OCI-LY3 (cell line): ENCODE data around the gene HSPA12B.

Source experiments
- H2AFZ ChIP-seq: fragments of 200-600, 300-600 bp; shearing (Covaris generic); 2 replicates; pipeline ENCODE4 v1.6.0; 2014; ENCODE audit warnings: antibody characterized with exemption, low read depth, low read length
- H3K27ac ChIP-seq: fragments of 200-600, 300-600 bp; sonication (generic); 2 replicates; pipeline ENCODE4 v1.5.1; 2014; ENCODE audit warnings: mild to moderate bottlenecking, low read length, moderate library complexity, mixed read lengths
- H3K27me3 ChIP-seq: fragments of 200-600, 300-600 bp; sonication (generic); 2 replicates; pipeline ENCODE4 v1.6.1; 2014; ENCODE audit warnings: low read depth, low read length, mixed read lengths
- H3K36me3 ChIP-seq: fragments of 200-600, 300-600 bp; sonication (generic); replicated peaks from 2 replicates; pipeline ENCODE3; 2014; ENCODE audit warnings: low read depth, low read length, mixed read lengths
- H3K4me1 ChIP-seq: fragments of 300-600, 200-600 bp; sonication (generic); 2 replicates; pipeline ENCODE4 v1.6.1; 2014; ENCODE audit warnings: low read length, mixed read lengths
- H3K4me2 ChIP-seq: fragments of 200-600, 300-600 bp; sonication (generic); 2 replicates; pipeline ENCODE4 v1.6.1; 2014; ENCODE audit warnings: low read length, mixed read lengths
- H3K4me3 ChIP-seq: fragments of 300-600, 200-600 bp; sonication (generic); 2 replicates; pipeline ENCODE4 v1.5.1; 2014; ENCODE audit warnings: antibody characterized with exemption, mild to moderate bottlenecking, low read length, moderate library complexity
- H3K79me2 ChIP-seq: fragments of 300-600, 200-600 bp; shearing (Covaris generic); 2 replicates; pipeline ENCODE4 v1.6.1; 2014; ENCODE audit warnings: mild to moderate bottlenecking, low read length, mixed read lengths
- H3K9ac ChIP-seq: fragments of 300-600, 200-600 bp; shearing (Covaris generic); 2 replicates; pipeline ENCODE4 v1.6.0; 2014; ENCODE audit warnings: mild to moderate bottlenecking, low read length, moderate library complexity
- H3K9me3 ChIP-seq: fragments of 200-600, 300-600 bp; shearing (Covaris generic); 2 replicates; pipeline ENCODE4 v1.6.1; 2014; ENCODE audit warnings: low read length, mixed read lengths; ENCODE audit not compliant: insufficient read depth
- H4K20me1 ChIP-seq: fragments of 200-600, 300-600 bp; sonication (generic); 2 replicates; pipeline ENCODE4 v1.6.1; 2016; ENCODE audit warnings: low read length, mixed read lengths; ENCODE audit not compliant: insufficient read depth
- CTCF ChIP-seq: fragments of 200-600, 300-600 bp; sonication (generic); IDR thresholded peaks from 2 replicates; pipeline ENCODE4 v1.5.1; 2014; ENCODE audit warnings: antibody characterized with exemption, low read length, low read depth
- EZH2phosphoT487 ChIP-seq: fragments of 200-600 bp; shearing (Covaris generic); IDR thresholded peaks from 2 replicates; pipeline ENCODE4 v1.6.1; 2018; ENCODE audit warnings: antibody characterized with exemption, mixed run types, low read depth

The HSPA12B gene

GRCh38 chr20:3724356-3724755, 8.1 kb upstream of the HSPA12B start:
- H3K27me3 ChIP-seq = peaks cover 40% of the 10 kb centered on the region
- H3K4me1 ChIP-seq = no peaks in the 10 kb centered on the region
- H3K9ac ChIP-seq = no peak overlapping the region
- H4K20me1 ChIP-seq = no peaks in the 10 kb centered on the region
- H3K4me2 ChIP-seq = no peak overlapping the region
- no peak overlapping the region for H2AFZ ChIP-seq
- H3K79me2 ChIP-seq = no peaks in the 10 kb centered on the region
- H3K4me3 ChIP-seq = no peak overlapping the region
- no peak overlapping the region for H3K27ac ChIP-seq
- no peak for TF ChIP-seq CTCF
- TF ChIP-seq EZH2phosphoT487 = no peak
- H3K36me3 ChIP-seq = no peaks in the 10 kb centered on the region
- no peaks in the 10 kb centered on the region for H3K9me3 ChIP-seq

- Histone ChIP-seq H3K27me3 (peaks cover 20% of the 10 kb centered on the region), H3K9ac (no peak overlapping the region), H2AFZ (no peak overlapping the region), H3K27ac (no peak overlapping the region), H3K9me3 (no peaks in the 10 kb centered on the region), H3K79me2 (no peaks in the 10 kb centered on the region), H3K4me1 (no peaks in the 10 kb centered on the region; the same call in 1 of the 2 replicates), H4K20me1 (no peaks in the 10 kb centered on the region), H3K4me2 (no peak overlapping the region), H3K4me3 (no peak overlapping the region), H3K36me3 (no peaks in the 10 kb centered on the region)
- TF ChIP-seq EZH2phosphoT487 (no peak), CTCF (no peak)
These were observed 5.0 kb upstream of the HSPA12B start for GRCh38 chr20:3727401-3728021.

GRCh38 chr20:3728354-3728753, 4.1 kb upstream of the HSPA12B start:
- Histone ChIP-seq H4K20me1 (no peaks in the 10 kb centered on the region), H3K36me3 (no peaks in the 10 kb centered on the region), H3K79me2 (no peaks in the 10 kb centered on the region), H3K4me1 (no peaks in the 10 kb centered on the region; the same call in 1 of the 2 replicates), H3K9ac (no peak overlapping the region), H3K9me3 (no peaks in the 10 kb centered on the region), H3K4me3 (no peak overlapping the region), H2AFZ (no peak overlapping the region), H3K4me2 (no peak overlapping the region), H3K27me3 (peaks cover 20% of the 10 kb centered on the region), H3K27ac (no peak overlapping the region)
- TF ChIP-seq EZH2phosphoT487 (no peak), CTCF (no peak)

GRCh38 chr20:3728876-3729275, 3.6 kb upstream of the HSPA12B start:
- Histone ChIP-seq H3K27ac (no peak overlapping the region), H3K9me3 (no peaks in the 10 kb centered on the region), H3K27me3 (peaks cover 20% of the 10 kb centered on the region), H3K79me2 (no peaks in the 10 kb centered on the region), H3K9ac (no peak overlapping the region), H3K4me2 (no peak overlapping the region), H3K4me1 (no peaks in the 10 kb centered on the region; the same call in 1 of the 2 replicates), H2AFZ (no peak overlapping the region), H3K36me3 (no peaks in the 10 kb centered on the region), H3K4me3 (no peak overlapping the region), H4K20me1 (no peaks in the 10 kb centered on the region)
- TF ChIP-seq CTCF (no peak), EZH2phosphoT487 (no peak)
